ENCODE results near the gene MAPK1.
"Not testable (repeated sequence)": the region's sequence is repeated elsewhere in the genome, so short reads cannot be mapped to it uniquely, and the experiment has no call there.

The MAPK1 gene

GRCh38 chr22:21902296-21903087 is 35.0 kb upstream of the MAPK1 start:
- Histone ChIP-seq H3K9me3 (ENCODE audit: control insufficient read depth in 1 of 2, low read length in 2 of 2) (no peaks in the 10 kb centered on the region), H3K4me3 (ENCODE audit: low read depth in 1 of 2, low read length in 2 of 2) (no peak overlapping the region), H3K27ac (ENCODE audit: low read length) (no peak overlapping the region), H3K4me1 (ENCODE audit: control insufficient read depth in 1 of 2, insufficient read depth in 2 of 2, low read length in 2 of 2) (no peaks in the 10 kb centered on the region), H3K36me3 (ENCODE audit: control insufficient read depth in 1 of 2, insufficient read depth in 2 of 2, low read length in 2 of 2) (no peaks in the 10 kb centered on the region), H3K27me3 (ENCODE audit: low read depth, low read length) (no peaks in the 10 kb centered on the region)

DNA sequence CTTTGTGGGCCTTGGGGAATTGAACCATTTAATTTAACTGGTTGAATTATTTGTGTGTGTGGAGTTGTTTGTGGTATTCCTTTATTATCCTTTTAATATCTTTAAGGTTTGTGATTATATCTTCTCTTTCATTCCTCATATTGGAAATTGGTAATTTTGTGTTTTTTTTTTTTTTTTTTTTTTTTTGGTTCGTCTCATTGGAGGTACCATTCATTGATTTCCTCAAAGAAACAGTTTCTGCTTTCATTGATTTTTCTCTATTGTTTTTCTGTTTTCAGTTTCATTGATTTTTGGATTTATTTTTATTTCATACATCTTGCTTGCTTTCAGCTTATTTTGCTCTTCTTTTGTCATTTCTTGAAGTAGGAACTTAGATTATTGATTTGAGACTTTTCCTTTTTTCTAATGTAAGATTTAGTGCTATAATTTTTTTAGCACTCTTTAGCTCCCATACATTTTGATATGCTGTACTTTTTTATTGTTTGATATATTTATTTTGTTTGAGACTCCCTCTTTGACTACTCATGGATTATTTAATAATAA is 31.0 kb upstream of the MAPK1 start:
- no peaks in the 10 kb centered on the region for H3K36me3 ChIP-seq (ENCODE audit: control insufficient read depth in 1 of 2, insufficient read depth in 2 of 2, low read length in 2 of 2)
- H3K9me3 ChIP-seq (ENCODE audit: control insufficient read depth in 1 of 2, low read length in 2 of 2): no peaks in the 10 kb centered on the region
- H3K27me3 ChIP-seq (ENCODE audit: low read depth, low read length): no peaks in the 10 kb centered on the region
- no peak overlapping the region for H3K27ac ChIP-seq (ENCODE audit: low read length)
- no peaks in the 10 kb centered on the region for H3K4me1 ChIP-seq (ENCODE audit: control insufficient read depth in 1 of 2, insufficient read depth in 2 of 2, low read length in 2 of 2)
- no peak overlapping the region for H3K4me3 ChIP-seq (ENCODE audit: low read depth in 1 of 2, low read length in 2 of 2)

GRCh38 chr22:21896951-21897513 is 29.6 kb upstream of the MAPK1 start:
- H3K27ac ChIP-seq (ENCODE audit: low read length): no peak overlapping the region
- H3K9me3 ChIP-seq (ENCODE audit: control insufficient read depth in 1 of 2, low read length in 2 of 2): no peaks in the 10 kb centered on the region
- H3K27me3 ChIP-seq (ENCODE audit: low read depth, low read length): no peaks in the 10 kb centered on the region
- H3K4me3 ChIP-seq (ENCODE audit: low read depth in 1 of 2, low read length in 2 of 2): no peak overlapping the region
- H3K36me3 ChIP-seq (ENCODE audit: control insufficient read depth in 1 of 2, insufficient read depth in 2 of 2, low read length in 2 of 2): no peaks in the 10 kb centered on the region
- no peaks in the 10 kb centered on the region for H3K4me1 ChIP-seq (ENCODE audit: control insufficient read depth in 1 of 2, insufficient read depth in 2 of 2, low read length in 2 of 2)

DNA sequence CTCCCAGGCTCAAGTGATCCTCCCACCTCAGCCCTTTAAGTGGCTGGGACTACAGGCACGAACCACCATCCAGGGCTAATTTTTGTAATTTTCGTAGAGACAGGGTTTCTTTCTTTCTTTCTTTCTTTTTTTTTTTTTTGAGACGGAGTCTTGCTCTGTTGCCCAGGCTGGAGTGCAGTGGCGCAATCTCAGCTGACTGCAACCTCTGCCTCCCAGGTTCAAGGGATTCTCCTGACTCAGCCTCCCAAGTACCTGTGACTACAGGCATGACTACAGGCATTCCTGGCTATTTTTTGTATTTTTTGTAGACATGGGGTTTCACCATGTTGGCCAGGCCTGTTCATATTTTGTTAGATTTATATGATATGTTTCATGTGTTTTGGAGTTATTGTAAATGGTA is 28.8 kb upstream of the MAPK1 start:
- H3K4me1 ChIP-seq (ENCODE audit: control insufficient read depth in 1 of 2, insufficient read depth in 2 of 2, low read length in 2 of 2); H3K9me3 ChIP-seq (ENCODE audit: control insufficient read depth in 1 of 2, low read length in 2 of 2); H3K27me3 ChIP-seq (ENCODE audit: low read depth, low read length); H3K4me3 ChIP-seq (ENCODE audit: low read depth in 1 of 2, low read length in 2 of 2); H3K27ac ChIP-seq (ENCODE audit: low read length); H3K36me3 ChIP-seq (ENCODE audit: control insufficient read depth in 1 of 2, insufficient read depth in 2 of 2, low read length in 2 of 2): not testable (repeated sequence)

DNA sequence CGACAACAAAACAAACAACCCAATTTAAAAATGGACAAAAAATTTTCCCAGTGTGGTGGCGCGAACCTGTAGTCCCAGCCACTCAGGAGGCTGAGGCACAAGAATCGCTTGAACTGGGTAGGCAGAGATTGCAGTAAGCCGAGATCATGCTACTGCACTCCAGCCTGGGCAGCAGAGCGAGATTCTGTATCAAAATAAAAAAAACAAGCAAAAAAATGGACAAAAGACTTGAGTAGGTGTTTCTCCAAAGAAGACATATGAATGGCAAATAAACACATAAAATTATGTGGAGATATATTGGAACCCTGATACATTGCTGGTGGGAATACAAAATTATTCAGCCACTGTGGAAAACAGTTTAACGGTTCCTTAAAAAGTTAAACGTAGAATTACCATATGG is 27.4 kb upstream of the MAPK1 start:
- H3K27me3 ChIP-seq (ENCODE audit: low read depth, low read length): no peaks in the 10 kb centered on the region
- H3K9me3 ChIP-seq (ENCODE audit: control insufficient read depth in 1 of 2, low read length in 2 of 2): no peaks in the 10 kb centered on the region
- H3K36me3 ChIP-seq (ENCODE audit: control insufficient read depth in 1 of 2, insufficient read depth in 2 of 2, low read length in 2 of 2): no peaks in the 10 kb centered on the region
- no peak overlapping the region for H3K27ac ChIP-seq (ENCODE audit: low read length)
- H3K4me3 ChIP-seq (ENCODE audit: low read depth in 1 of 2, low read length in 2 of 2): no peak overlapping the region
- no peaks in the 10 kb centered on the region for H3K4me1 ChIP-seq (ENCODE audit: control insufficient read depth in 1 of 2, insufficient read depth in 2 of 2, low read length in 2 of 2)

DNA sequence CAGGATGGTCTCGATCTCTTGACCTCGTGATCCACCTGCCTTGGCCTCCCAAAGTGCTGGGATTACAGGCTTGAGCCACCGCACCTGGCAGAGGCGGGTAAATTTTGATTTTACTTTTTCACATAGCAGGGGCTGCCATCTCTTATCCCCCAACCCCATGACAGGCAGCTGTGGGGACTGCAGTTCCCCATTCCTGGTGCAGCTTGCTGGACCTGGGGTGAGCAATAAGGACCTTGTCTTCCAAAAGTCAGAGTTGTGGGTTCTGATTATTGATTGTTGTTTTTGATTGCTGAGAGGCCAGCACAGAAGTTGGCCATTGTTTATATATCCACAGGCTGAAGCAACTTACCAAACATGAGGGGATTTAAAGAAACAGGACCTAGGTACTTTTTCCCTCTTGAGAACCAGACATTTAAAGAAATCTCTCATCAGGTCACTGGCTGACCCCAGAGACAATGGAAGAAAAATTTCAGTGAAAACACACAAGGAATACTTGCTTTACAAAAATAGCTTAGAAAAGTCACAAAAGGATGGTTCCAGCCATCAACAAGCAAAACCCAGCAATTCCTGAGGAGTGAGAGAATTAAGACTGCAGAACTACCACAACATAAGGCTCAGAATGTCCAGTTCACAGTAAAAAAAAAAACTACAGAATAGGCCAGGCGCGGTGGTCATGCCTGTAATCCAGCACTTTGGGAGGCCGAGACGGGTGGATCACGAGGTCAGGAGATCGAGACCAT is 22.0 kb upstream of the MAPK1 start:
- no peaks in the 10 kb centered on the region for H3K4me1 ChIP-seq (ENCODE audit: control insufficient read depth in 1 of 2, insufficient read depth in 2 of 2, low read length in 2 of 2)
- H3K4me3 ChIP-seq (ENCODE audit: low read depth in 1 of 2, low read length in 2 of 2): no peak overlapping the region
- H3K9me3 ChIP-seq (ENCODE audit: control insufficient read depth in 1 of 2, low read length in 2 of 2): no peaks in the 10 kb centered on the region
- no peak overlapping the region for H3K27ac ChIP-seq (ENCODE audit: low read length)
- no peaks in the 10 kb centered on the region for H3K36me3 ChIP-seq (ENCODE audit: control insufficient read depth in 1 of 2, insufficient read depth in 2 of 2, low read length in 2 of 2)
- no peaks in the 10 kb centered on the region for H3K27me3 ChIP-seq (ENCODE audit: low read depth, low read length)

DNA sequence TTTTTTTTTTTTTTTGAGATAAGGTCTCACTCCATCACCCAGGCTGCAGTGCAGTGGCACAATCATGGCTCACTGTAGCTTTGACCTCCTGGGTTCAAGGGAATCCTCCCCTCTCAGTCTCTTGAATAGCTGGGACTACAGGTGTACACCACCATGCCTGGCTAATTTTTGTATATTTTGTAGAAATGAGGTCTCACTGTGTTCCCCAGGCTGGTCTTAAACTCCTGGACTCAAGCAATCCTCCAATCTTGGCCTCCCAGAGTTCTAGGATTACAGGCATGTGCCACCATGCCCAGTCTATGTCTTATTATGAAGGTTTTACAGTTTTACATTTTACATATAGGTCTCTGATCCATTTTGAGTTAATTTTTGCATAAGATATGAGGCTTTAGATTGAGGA is 20.4 kb upstream of the MAPK1 start:
- H3K4me3 ChIP-seq (ENCODE audit: low read depth in 1 of 2, low read length in 2 of 2): no peak overlapping the region
- no peaks in the 10 kb centered on the region for H3K9me3 ChIP-seq (ENCODE audit: control insufficient read depth in 1 of 2, low read length in 2 of 2)
- no peak overlapping the region for H3K27ac ChIP-seq (ENCODE audit: low read length)
- H3K27me3 ChIP-seq (ENCODE audit: low read depth, low read length): no peaks in the 10 kb centered on the region
- H3K4me1 ChIP-seq (ENCODE audit: control insufficient read depth in 1 of 2, insufficient read depth in 2 of 2, low read length in 2 of 2): no peaks in the 10 kb centered on the region
- no peaks in the 10 kb centered on the region for H3K36me3 ChIP-seq (ENCODE audit: control insufficient read depth in 1 of 2, insufficient read depth in 2 of 2, low read length in 2 of 2)

- H3K4me3 ChIP-seq (ENCODE audit: low read depth in 1 of 2, low read length in 2 of 2); H3K27me3 ChIP-seq (ENCODE audit: low read depth, low read length); H3K36me3 ChIP-seq (ENCODE audit: control insufficient read depth in 1 of 2, insufficient read depth in 2 of 2, low read length in 2 of 2); H3K9me3 ChIP-seq (ENCODE audit: control insufficient read depth in 1 of 2, low read length in 2 of 2); H3K27ac ChIP-seq (ENCODE audit: low read length); H3K4me1 ChIP-seq (ENCODE audit: control insufficient read depth in 1 of 2, insufficient read depth in 2 of 2, low read length in 2 of 2): not testable (repeated sequence)
These were observed 16.5 kb upstream of the MAPK1 start for GRCh38 chr22:21883930-21884329.

GRCh38 chr22:21882754-21883333 is 15.4 kb upstream of the MAPK1 start:
- H3K4me3 ChIP-seq (ENCODE audit: low read depth in 1 of 2, low read length in 2 of 2); H3K27ac ChIP-seq (ENCODE audit: low read length); H3K4me1 ChIP-seq (ENCODE audit: control insufficient read depth in 1 of 2, insufficient read depth in 2 of 2, low read length in 2 of 2); H3K9me3 ChIP-seq (ENCODE audit: control insufficient read depth in 1 of 2, low read length in 2 of 2); H3K36me3 ChIP-seq (ENCODE audit: control insufficient read depth in 1 of 2, insufficient read depth in 2 of 2, low read length in 2 of 2); H3K27me3 ChIP-seq (ENCODE audit: low read depth, low read length): not testable (repeated sequence)

DNA sequence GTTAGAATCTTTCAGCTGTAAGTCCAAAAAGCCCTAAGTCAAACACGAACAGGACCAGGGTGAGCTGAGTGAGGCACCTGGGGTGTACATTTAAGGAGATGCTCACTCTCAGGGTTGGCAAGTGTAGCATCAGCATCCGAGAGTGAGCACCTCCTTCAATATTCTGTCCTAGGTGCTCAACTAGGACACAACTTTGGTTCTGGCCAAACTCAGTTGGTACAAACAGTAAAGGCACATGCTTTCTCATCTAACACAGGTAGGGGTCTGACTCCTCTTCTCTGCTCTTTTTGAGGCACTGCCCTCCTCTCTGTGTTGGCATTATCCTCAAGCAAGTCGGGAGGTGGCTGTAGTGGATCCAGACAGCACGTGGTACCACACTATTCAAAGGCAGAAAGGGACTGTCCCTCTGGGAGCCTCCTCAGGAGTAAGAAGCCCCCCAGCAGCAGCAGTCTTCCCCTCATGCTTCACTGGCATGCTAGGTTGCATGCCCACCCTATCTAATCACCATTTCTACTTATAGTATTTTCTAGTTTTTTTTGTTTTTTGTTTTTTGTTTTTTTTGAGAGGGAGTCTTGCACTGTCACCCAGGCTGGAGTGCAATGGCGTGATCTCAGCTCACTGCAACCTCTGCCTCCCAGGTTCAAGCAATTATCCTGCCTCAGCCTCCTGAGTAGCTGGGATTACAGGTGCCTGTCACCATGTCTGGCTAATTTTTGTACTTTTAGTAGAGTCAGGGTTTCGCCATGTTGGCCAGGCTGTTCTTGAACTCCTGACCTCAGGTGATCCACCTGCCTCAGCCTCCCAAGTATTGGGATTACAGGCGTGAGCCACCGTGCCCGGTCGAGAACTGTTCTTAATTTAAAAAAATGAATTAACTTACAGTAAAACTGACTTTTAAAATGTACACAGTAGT is 14.7 kb upstream of the MAPK1 start:
- no peaks in the 10 kb centered on the region for H3K27me3 ChIP-seq (ENCODE audit: low read depth, low read length)
- no peak overlapping the region for H3K4me3 ChIP-seq (ENCODE audit: low read depth in 1 of 2, low read length in 2 of 2)
- H3K4me1 ChIP-seq (ENCODE audit: control insufficient read depth in 1 of 2, insufficient read depth in 2 of 2, low read length in 2 of 2): no peaks in the 10 kb centered on the region
- no peak overlapping the region for H3K27ac ChIP-seq (ENCODE audit: low read length)
- H3K9me3 ChIP-seq (ENCODE audit: control insufficient read depth in 1 of 2, low read length in 2 of 2): no peaks in the 10 kb centered on the region
- no peaks in the 10 kb centered on the region for H3K36me3 ChIP-seq (ENCODE audit: control insufficient read depth in 1 of 2, insufficient read depth in 2 of 2, low read length in 2 of 2)

Data from muscle layer of duodenum (tissue), 2 donors.